HFF-Myc (cell line): ENCODE measurements around the gene DEFB108B.
"Not testable (repeated sequence)": the region's sequence is repeated elsewhere in the genome, so short reads cannot be mapped to it uniquely, and the experiment has no call there.

Experiments used
- DNase-seq: peaks from one replicate; pipeline ENCODE4 v3.0.0-alpha.2; 2011; ENCODE audit warnings: low read depth; ENCODE audit errors: extremely low read depth
- H3K4me3 ChIP-seq: replicated peaks from 2 replicates; pipeline ENCODE4 v1.5.1; 2011; ENCODE audit warnings: low read depth, mild to moderate bottlenecking, control low read depth, low read length
- TF ChIP-seq, protein P1 (sequence below): IDR thresholded peaks from 2 replicates; pipeline ENCODE4 v1.5.1; 2012; ENCODE audit warnings: mild to moderate bottlenecking, low read depth, low read length, control low read depth; ENCODE audit errors: missing control alignments

DEFB108B gene

DNA sequence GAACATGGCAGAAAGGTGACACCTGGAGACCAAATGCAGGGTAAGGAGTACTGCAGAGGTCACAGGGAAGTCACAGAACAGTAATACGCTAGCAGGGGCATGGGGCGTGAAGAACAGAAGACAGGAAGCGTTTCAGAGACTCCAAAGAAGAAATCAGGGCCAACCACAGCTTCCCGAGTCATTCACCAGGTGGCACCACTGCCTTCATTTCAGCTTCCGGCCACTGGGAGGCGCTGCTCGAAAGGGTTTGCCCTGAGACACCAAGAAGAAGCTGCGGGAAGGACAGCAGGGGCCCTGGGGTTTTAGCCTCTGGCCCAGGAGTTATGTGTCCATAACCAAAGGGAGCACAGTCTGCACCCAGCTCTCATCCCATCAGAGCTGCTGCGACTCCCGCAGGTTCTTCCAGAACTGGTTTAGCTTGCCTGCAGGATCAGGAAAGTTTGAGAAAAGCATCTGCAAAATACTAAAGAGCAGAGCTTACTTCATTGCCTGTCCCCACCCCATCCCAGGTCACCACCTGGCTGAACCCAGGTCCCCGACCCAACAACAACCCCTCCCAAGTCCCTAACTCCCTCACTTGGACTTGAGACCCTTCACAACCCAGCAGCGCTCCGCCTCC, 32.6 kb upstream of the DEFB108B start:
- TF ChIP-seq, protein P1, sequence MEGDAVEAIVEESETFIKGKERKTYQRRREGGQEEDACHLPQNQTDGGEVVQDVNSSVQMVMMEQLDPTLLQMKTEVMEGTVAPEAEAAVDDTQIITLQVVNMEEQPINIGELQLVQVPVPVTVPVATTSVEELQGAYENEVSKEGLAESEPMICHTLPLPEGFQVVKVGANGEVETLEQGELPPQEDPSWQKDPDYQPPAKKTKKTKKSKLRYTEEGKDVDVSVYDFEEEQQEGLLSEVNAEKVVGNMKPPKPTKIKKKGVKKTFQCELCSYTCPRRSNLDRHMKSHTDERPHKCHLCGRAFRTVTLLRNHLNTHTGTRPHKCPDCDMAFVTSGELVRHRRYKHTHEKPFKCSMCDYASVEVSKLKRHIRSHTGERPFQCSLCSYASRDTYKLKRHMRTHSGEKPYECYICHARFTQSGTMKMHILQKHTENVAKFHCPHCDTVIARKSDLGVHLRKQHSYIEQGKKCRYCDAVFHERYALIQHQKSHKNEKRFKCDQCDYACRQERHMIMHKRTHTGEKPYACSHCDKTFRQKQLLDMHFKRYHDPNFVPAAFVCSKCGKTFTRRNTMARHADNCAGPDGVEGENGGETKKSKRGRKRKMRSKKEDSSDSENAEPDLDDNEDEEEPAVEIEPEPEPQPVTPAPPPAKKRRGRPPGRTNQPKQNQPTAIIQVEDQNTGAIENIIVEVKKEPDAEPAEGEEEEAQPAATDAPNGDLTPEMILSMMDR, result peak; percentile 77
- DNase-seq, result peak; percentile 66
- not testable (repeated sequence) for H3K4me3 ChIP-seq

GRCh38 chr11:71801026-71801425, 32.0 kb upstream of the DEFB108B start:
- DNase-seq, H3K4me3 ChIP-seq: not testable (repeated sequence)

- not testable (repeated sequence) for H3K4me3 ChIP-seq, DNase-seq
Measured at GRCh38 chr11:71802874-71803273, 30.1 kb upstream of the DEFB108B start.

GRCh38 chr11:71804158-71804947, 28.6 kb upstream of the DEFB108B start:
- H3K4me3 ChIP-seq, DNase-seq: not testable (repeated sequence)

DNA sequence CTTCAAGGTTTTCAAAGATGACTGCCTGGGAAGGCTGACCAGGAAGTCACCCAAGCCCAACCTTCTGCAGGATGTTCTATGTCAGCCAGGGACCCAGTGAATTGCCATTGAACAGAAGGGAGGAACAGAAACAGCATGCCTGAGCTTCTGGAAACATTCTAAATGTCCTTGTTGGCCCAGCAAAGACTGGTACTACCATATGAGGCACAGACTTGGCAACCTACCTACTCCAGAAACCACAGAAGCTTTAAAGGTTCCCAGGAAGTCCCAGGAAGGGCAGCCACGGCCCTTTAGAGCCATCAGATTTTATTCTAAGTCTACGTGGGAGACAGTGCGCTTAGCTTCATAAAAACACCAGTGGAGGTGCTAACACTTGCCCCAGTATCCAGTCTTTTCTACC, 20.5 kb upstream of the DEFB108B start:
- not testable (repeated sequence) for H3K4me3 ChIP-seq, DNase-seq

GRCh38 chr11:71813481-71814355, 19.3 kb upstream of the DEFB108B start:
- DNase-seq, result not testable (repeated sequence)
- H3K4me3 ChIP-seq, result peak overlapping the region; percentile 46
- TF ChIP-seq, protein P1, result peak; percentile 70

GRCh38 chr11:71821539-71821938, 11.5 kb upstream of the DEFB108B start:
- H3K4me3 ChIP-seq, DNase-seq: not testable (repeated sequence)

GRCh38 chr11:71829247-71829646, 3.8 kb upstream of the DEFB108B start:
- not testable (repeated sequence) for H3K4me3 ChIP-seq, DNase-seq

DNA sequence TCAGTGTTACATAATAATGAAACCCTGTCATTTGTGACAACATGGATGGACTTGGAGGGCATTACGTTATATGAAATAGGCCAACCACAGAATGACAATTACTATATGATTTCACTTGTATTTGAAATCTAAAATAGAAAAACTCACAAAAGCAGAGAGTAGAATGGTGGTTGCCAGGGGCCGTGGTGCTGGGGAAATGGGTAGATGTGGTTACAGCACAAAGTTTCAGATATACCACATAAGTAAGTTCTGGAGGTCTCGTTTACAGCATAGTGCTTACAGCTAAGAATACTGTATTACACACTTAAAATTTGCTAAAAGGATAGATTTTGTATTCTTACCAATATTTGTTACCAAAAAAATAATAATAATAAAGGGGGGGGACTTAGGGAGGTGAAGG, 3.3 kb upstream of the DEFB108B start:
- not testable (repeated sequence) for H3K4me3 ChIP-seq, DNase-seq

- DNase-seq, result not testable (repeated sequence)
Measured at GRCh38 chr11:71842720-71843119, 9.7 kb downstream of the DEFB108B start.

GRCh38 chr11:71843355-71843754, 10.4 kb downstream of the DEFB108B start:
- not testable (repeated sequence) for H3K4me3 ChIP-seq, DNase-seq

More at GRCh38 chr11:71842720-71843119, 9.7 kb downstream of the DEFB108B start:
- H3K4me3 ChIP-seq, result not testable (repeated sequence)
